ENCODE measurements around the gene SLC9C1. TPM values are rescaled to one million over a fixed set of nuclear protein-coding genes. Genes with fewer than 3 reads are reported as not detected.

Gene SLC9C1
- total RNA-seq, 1 donor from 2014 or later: 0.13 TPM

DNA sequence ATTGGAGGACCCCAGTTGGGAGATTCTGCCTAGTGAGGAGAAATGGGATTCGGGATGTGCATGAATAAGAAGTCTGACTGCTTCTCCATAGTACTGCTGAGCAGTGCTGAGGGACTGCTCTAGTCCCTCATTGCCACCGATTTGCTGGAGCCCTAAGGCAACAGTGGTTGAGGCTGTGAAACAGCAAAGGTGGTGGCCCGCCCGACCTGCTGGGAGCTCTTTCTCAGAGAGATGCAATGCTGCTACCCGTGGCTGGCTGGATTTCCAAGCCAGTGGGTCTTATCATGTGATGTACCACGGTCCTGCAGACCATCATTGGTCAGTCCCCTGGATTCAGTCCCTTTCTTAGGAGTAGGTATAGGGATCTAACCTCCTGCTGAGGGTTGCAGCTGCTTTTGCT lies 118.4 kb downstream of the SLC9C1 start:
- no peaks in the 10 kb centered on the region for H3K27me3 Mint-ChIP-seq (ENCODE audit: unreplicated experiment)

DNA sequence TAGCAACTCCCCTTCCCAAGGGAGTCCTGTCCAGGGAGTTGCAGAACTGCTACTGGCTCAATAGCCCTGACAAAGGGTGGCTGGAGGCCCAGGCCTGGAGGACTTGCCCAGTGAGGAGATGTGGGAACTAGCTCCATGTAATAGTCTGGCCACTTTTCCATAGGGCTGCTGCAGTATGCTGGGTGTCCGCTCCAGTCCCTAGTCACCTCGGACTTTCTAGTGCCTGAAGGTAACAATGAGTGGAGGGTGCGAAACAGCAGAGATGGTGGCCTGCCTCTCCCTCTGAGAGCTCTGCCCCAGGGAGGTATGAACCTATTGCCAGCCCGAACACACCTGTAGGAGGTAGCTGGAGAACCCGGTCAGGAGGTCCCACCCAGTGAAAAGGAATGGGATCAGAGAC lies 119.0 kb downstream of the SLC9C1 start:
- Mint-ChIP-seq H3K9me3 (ENCODE audit: unreplicated experiment) (no peaks in the 10 kb centered on the region), H3K36me3 (ENCODE audit: low read depth, unreplicated experiment) (no peaks in the 10 kb centered on the region), H3K27me3 (ENCODE audit: unreplicated experiment) (no peaks in the 10 kb centered on the region), H3K27ac (ENCODE audit: unreplicated experiment) (no peak overlapping the region), H3K4me1 (ENCODE audit: unreplicated experiment) (no peaks in the 10 kb centered on the region), H3K4me3 (ENCODE audit: unreplicated experiment) (no peak overlapping the region)
- DNase-seq (ENCODE audit: low spot score): no peak
- TF ChIP-seq, protein P1, sequence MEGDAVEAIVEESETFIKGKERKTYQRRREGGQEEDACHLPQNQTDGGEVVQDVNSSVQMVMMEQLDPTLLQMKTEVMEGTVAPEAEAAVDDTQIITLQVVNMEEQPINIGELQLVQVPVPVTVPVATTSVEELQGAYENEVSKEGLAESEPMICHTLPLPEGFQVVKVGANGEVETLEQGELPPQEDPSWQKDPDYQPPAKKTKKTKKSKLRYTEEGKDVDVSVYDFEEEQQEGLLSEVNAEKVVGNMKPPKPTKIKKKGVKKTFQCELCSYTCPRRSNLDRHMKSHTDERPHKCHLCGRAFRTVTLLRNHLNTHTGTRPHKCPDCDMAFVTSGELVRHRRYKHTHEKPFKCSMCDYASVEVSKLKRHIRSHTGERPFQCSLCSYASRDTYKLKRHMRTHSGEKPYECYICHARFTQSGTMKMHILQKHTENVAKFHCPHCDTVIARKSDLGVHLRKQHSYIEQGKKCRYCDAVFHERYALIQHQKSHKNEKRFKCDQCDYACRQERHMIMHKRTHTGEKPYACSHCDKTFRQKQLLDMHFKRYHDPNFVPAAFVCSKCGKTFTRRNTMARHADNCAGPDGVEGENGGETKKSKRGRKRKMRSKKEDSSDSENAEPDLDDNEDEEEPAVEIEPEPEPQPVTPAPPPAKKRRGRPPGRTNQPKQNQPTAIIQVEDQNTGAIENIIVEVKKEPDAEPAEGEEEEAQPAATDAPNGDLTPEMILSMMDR (IDR thresholded peaks at IDR 0.05; ENCODE audit: unreplicated experiment): no peak

More for the DNA sequence above, 118.4 kb downstream of the SLC9C1 start:
- TF ChIP-seq, protein P1 (IDR thresholded peaks at IDR 0.05; ENCODE audit: unreplicated experiment): no peak
- no peak for DNase-seq (ENCODE audit: low spot score)
- Mint-ChIP-seq H3K4me3 (ENCODE audit: unreplicated experiment) (no peak overlapping the region), H3K9me3 (ENCODE audit: unreplicated experiment) (no peaks in the 10 kb centered on the region), H3K27ac (ENCODE audit: unreplicated experiment) (no peak overlapping the region), H3K4me1 (ENCODE audit: unreplicated experiment) (no peaks in the 10 kb centered on the region), H3K36me3 (ENCODE audit: low read depth, unreplicated experiment) (no peaks in the 10 kb centered on the region)

DNA sequence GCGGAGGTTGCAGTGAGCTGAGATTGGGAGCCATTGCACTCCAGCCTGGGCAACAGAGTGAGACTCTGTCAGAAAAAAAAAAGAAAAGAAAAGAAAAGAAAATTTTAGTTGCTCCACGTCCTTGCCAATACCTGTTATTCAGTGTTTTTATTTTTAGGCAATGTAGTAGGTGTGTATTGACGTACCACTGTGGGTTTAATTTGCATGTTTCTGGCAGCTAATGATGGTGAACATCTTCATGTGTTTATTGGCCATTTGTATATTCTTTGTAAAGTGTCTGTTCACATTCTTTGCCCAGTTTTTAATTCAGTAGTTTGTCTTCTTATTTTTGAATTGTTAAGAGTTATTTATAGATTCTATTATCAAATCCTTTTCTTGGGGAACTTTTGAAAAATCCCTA lies 122.9 kb downstream of the SLC9C1 start:
- H3K36me3 Mint-ChIP-seq (ENCODE audit: low read depth, unreplicated experiment): no peaks in the 10 kb centered on the region
- H3K4me1 Mint-ChIP-seq (ENCODE audit: unreplicated experiment): no peaks in the 10 kb centered on the region
- TF ChIP-seq, protein P1 (IDR thresholded peaks at IDR 0.05; ENCODE audit: unreplicated experiment): no peak
- H3K27ac Mint-ChIP-seq (ENCODE audit: unreplicated experiment): no peak overlapping the region
- H3K4me3 Mint-ChIP-seq (ENCODE audit: unreplicated experiment): no peak overlapping the region
- H3K27me3 Mint-ChIP-seq (ENCODE audit: unreplicated experiment): no peaks in the 10 kb centered on the region
- DNase-seq (ENCODE audit: low spot score): no peak
- H3K9me3 Mint-ChIP-seq (ENCODE audit: unreplicated experiment): no peaks in the 10 kb centered on the region

DNA sequence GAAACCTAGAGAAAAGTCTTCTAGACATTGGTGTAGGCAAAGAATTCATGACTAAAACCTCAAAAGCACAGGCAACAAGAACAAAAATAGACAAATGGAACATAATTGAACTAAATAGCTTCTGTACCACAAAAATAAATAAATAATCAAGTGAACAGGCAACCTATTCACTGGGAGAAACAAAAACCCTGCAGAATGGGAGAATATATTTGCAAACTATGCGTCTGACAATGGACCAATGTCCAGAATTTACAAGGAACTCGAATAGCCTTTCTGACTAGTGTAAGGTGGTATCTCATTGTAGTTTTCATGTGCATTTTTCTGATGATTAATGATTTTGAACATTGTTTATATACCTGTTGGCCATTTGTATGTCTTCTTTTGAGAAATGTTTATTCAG lies 124.0 kb downstream of the SLC9C1 start:
- Mint-ChIP-seq H3K27me3 (ENCODE audit: unreplicated experiment) (no peaks in the 10 kb centered on the region), H3K27ac (ENCODE audit: unreplicated experiment) (no peak overlapping the region), H3K36me3 (ENCODE audit: low read depth, unreplicated experiment) (no peaks in the 10 kb centered on the region), H3K4me1 (ENCODE audit: unreplicated experiment) (no peaks in the 10 kb centered on the region), H3K9me3 (ENCODE audit: unreplicated experiment) (no peaks in the 10 kb centered on the region), H3K4me3 (ENCODE audit: unreplicated experiment) (no peak overlapping the region)
- no peak for DNase-seq (ENCODE audit: low spot score)
- TF ChIP-seq, protein P1 (IDR thresholded peaks at IDR 0.05; ENCODE audit: unreplicated experiment): no peak

DNA sequence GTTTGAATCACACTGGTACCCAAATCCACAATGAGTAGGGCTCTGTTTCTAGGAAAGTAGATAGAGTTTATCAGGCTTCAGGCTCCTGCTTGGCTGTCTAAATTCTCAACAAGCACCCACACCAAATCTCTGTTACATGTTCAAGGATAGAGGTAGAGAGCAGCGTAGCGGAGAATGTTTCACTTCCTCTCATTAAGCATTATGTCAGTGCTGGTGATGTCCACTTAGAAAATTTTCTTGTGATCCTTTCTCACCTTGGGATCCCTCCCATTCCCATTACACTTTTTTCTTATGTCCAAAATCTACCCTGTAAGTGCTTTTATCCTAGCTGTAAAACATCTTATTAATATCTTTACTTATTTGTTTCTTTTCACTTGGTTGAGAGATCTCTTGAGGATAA lies 126.3 kb downstream of the SLC9C1 start:
- H3K4me3 Mint-ChIP-seq (ENCODE audit: unreplicated experiment): no peak overlapping the region
- DNase-seq (ENCODE audit: low spot score): no peak
- no peaks in the 10 kb centered on the region for H3K9me3 Mint-ChIP-seq (ENCODE audit: unreplicated experiment)
- TF ChIP-seq, protein P1 (IDR thresholded peaks at IDR 0.05; ENCODE audit: unreplicated experiment): no peak
- no peaks in the 10 kb centered on the region for H3K4me1 Mint-ChIP-seq (ENCODE audit: unreplicated experiment)
- H3K27me3 Mint-ChIP-seq (ENCODE audit: unreplicated experiment): no peaks in the 10 kb centered on the region
- H3K27ac Mint-ChIP-seq (ENCODE audit: unreplicated experiment): no peak overlapping the region
- no peaks in the 10 kb centered on the region for H3K36me3 Mint-ChIP-seq (ENCODE audit: low read depth, unreplicated experiment)

All from endothelial cell (in vitro differentiated cells).